DMS 273 (cell line): ENCODE data around the gene ZBTB4.

Experiments used
- DNase-seq: peaks from one replicate; lab custom pipeline; 2025; ENCODE audit not compliant: unreplicated experiment; lab: John Stamatoyannopoulos, UW

The ZBTB4 gene, protein sequence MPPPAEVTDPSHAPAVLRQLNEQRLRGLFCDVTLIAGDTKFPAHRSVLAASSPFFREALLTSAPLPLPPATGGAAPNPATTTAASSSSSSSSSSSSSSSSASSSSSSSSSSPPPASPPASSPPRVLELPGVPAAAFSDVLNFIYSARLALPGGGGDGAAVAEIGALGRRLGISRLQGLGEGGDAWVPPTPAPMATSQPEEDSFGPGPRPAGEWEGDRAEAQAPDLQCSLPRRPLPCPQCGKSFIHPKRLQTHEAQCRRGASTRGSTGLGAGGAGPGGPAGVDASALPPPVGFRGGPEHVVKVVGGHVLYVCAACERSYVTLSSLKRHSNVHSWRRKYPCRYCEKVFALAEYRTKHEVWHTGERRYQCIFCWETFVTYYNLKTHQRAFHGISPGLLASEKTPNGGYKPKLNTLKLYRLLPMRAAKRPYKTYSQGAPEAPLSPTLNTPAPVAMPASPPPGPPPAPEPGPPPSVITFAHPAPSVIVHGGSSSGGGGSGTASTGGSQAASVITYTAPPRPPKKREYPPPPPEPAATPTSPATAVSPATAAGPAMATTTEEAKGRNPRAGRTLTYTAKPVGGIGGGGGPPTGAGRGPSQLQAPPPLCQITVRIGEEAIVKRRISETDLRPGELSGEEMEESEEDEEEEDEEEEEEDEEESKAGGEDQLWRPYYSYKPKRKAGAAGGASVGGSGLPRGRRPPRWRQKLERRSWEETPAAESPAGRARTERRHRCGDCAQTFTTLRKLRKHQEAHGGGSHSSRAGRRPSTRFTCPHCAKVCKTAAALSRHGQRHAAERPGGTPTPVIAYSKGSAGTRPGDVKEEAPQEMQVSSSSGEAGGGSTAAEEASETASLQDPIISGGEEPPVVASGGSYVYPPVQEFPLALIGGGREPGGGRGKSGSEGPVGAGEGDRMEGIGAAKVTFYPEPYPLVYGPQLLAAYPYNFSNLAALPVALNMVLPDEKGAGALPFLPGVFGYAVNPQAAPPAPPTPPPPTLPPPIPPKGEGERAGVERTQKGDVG

DNA sequence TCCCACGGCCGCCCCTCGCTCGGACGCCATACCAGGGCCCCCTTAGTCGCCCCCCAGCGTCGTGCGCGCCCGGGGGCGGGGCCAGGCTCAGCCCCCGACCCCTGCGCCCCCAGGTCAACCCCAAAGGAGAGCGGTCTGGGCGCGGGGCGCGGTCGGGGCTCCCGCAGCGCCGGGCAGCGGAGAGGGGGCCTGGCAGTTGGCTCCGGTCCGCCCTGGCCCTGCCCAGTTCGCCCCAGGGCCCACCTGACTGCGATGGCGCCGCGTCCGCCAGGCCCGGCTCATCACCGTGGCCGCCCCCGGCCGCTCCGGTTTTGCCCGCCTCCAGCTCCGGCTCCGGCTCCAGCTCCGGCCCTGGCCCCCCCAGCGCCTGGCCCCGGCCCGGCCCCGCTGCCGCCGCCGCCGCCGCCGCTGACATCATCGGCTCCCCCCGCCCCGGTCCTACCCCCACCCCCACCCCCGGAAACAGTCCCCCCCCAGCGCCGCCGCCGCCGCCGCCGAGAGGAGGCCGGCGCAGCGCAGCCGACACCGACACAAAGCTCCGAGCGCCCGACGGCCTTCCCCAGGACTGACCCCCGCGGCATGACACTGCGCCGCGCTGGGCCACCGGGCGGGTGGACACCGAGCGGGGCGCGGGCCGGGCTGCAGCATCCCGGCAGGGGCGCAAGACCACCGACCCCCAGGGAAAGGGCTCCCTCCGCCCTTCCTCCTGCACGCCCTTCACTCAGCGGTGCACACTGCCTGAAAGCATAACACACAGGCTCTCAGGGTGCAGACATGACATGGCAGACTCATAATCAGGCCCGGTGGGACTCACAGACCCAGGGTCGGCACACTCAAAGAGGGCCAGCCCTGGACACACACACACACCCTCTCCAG is at the start of gene ZBTB4:
TSS of gene ZBTB4 (minus strand) at position 419 of the 876 bp plus-strand sequence. CDS start 12,830 bp downstream, outside the sequence.
- peak; percentile 57 for DNase-seq

DNA sequence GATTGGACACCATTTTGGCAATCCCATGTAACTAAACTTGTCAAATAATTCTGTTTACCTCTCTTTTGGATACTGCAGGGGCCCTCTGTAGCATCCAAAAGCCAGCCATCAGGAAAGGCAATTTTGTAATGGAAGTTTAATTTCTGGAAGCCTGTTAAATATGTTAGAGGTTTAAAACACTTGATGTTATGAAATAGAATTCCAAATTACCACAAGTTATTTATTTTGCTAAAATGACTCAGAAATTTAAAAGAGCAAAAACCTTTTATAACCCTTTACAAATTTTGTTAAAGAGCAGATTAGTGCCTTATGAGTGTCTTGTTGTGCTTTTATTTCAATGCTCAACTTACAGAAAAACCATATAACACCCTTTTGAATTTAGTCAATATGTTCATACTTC is 49.4 kb upstream of the ZBTB4 start:
- no peak for DNase-seq

DNA sequence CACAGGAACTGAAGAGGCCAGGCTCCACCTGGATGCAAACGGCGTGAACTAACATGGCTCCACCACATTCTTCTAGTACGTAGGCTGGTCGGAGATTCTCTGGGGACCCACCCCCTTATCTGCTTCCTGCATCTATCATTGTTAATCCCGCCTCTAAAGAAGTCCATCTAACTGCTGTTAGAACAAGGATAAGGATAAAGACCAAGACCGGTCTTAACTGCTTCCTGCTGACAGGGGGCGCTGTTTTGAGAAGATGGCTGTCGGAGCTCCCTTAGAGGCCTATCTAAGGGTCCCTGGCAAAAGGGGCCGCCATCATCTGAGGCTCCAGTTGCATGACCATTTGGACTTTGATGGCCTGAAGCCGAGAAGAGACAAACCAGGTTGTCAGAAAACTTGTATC is 43.6 kb upstream of the ZBTB4 start:
- DNase-seq, result peak; percentile 42

DNA sequence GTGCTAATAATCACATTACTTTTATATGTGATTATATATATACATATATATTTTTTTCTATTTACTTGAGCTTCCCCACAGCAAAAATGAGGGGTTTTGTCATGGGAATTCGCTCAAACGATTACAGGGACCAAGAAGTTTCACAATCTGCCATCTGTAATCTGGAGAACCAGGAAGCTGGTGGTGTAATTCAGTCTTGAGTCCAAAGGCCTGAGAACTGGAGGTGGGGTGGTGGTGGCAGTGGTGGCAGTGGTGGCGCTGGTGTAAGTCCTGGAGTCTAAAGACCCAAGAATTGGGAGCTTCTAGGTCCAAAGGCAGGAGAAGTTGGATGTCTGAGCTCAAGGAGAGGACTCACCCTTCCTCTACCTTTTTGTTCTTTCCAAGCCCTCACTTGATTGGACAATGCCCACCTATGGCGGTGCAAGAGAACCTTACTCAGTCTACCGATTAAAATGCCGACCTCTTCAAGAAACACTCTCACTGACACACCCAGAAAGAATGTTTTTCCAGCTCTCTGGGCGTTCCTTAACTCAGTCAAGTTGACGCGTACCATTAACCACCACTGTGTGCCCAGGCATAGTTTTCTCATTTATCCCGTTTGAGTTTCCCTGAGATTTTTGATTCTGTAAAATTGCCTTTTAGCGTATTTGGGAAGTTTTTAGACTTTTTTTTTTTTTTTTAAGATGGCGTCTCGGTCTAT is 36.6 kb upstream of the ZBTB4 start:
- no peak for DNase-seq

DNA sequence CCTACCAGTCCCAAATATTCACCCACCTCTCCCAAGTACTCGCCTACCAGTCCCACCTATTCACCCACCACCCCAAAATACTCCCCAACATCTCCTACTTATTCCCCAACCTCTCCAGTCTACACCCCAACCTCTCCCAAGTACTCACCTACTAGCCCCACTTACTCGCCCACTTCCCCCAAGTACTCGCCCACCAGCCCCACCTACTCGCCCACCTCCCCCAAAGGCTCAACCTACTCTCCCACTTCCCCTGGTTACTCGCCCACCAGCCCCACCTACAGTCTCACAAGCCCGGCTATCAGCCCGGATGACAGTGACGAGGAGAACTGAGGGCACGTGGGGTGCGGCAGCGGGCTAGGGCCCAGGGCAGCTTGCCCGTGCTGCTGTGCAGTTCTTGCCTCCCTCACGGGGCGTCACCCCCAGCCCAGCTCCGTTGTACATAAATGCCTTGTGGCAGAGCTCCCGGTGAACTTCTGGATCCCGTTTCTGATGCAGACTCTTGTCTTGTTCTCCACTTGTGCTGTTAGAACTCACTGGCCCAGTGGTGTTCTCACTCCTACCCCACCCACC is 34.5 kb upstream of the ZBTB4 start:
- DNase-seq, result no peak

DNA sequence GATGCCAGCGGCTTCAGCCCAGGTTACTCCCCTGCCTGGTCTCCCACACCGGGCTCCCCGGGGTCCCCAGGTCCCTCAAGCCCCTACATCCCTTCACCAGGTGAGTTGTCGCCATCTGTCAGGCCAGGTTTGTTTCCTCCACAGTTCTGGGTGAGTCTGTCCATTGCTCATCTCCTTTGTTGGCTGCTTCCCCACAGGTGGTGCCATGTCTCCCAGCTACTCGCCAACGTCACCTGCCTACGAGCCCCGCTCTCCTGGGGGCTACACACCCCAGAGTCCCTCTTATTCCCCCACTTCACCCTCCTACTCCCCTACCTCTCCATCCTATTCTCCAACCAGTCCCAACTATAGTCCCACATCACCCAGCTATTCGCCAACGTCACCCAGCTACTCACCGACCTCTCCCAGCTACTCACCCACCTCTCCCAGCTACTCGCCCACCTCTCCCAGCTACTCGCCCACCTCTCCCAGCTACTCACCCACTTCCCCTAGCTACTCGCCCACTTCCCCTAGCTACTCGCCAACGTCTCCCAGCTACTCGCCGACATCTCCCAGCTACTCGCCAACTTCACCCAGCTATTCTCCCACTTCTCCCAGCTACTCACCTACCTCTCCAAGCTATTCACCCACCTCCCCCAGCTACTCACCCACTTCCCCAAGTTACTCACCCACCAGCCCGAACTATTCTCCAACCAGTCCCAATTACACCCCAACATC is 33.6 kb upstream of the ZBTB4 start:
- DNase-seq, result no peak

DNA sequence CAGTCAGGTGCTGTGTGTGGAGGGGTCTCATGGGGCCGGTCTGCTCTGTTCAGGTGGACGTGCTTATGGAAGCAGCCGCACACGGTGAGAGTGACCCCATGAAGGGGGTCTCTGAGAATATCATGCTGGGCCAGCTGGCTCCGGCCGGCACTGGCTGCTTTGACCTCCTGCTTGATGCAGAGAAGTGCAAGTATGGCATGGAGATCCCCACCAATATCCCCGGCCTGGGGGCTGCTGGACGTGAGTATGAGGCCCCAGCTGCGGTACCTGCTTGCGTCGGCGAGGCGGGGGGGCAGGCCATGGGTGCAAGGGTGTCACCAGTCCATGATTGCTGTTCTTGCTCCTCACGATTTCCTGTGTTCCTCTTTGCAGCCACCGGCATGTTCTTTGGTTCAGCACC is 32.7 kb upstream of the ZBTB4 start:
- no peak for DNase-seq

DNA sequence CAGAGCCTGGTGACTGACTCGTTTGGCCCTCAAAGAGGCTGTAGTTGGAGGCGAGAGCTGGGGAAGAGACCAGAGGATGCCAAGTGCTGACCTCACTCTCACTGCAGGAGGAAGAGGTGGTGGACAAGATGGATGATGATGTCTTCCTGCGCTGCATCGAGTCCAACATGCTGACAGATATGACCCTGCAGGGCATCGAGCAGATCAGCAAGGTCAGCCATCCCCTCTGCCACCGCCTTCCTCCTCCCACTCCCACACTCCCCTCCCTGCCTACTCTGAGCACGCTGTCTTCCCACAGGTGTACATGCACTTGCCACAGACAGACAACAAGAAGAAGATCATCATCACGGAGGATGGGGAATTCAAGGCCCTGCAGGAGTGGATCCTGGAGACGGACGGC is 31.7 kb upstream of the ZBTB4 start:
- DNase-seq, result no peak

DNA sequence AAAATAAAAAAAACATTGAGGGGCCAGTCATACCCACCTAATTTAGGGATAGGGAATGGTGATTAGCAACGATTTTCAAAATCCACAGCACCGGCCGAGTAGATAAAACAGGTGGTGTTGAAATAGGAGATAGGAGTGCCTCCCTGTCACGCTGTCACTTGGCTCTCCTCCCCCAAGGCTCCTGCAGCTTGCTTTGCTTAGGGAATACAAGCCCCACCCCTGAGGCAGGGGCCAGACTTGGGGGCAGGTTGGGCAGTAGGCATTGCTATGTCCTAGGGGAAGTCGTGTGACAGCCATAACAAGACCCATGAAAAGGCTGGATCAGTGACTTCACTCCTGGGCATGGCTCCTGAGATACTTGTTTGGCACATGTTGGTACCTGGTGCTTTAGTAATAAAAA is 30.5 kb upstream of the ZBTB4 start:
- no peak for DNase-seq

DNA sequence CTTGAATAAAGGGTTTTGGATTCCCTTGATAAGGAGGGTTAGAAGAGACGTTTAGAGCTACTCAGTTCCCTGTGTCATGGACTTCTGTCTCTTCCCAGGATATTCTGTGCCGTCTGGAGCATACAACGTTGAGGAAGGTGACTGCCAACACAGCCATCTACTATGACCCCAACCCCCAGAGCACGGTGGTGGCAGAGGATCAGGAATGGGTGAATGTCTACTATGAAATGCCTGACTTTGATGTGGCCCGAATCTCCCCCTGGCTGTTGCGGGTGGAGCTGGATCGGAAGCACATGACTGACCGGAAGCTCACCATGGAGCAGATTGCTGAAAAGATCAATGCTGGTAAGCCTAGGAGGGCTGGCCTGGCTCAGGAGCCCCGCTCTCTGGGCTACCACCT is 29.4 kb upstream of the ZBTB4 start:
- no peak for DNase-seq

DNA sequence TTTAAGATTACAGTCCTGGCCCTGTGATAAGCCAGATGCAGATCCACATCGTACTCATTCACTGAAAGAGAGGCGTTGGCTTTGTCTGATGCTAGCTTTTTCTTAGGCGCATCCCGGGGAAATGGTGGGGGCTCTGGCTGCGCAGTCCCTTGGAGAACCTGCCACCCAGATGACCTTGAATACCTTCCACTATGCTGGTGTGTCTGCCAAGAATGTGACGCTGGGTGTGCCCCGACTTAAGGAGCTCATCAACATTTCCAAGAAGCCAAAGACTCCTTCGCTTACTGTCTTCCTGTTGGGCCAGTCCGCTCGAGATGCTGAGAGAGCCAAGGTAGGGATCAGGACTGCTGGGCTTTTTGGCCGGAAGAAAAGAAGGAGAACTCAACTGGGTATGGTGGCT is 28.7 kb upstream of the ZBTB4 start:
- no peak for DNase-seq

DNA sequence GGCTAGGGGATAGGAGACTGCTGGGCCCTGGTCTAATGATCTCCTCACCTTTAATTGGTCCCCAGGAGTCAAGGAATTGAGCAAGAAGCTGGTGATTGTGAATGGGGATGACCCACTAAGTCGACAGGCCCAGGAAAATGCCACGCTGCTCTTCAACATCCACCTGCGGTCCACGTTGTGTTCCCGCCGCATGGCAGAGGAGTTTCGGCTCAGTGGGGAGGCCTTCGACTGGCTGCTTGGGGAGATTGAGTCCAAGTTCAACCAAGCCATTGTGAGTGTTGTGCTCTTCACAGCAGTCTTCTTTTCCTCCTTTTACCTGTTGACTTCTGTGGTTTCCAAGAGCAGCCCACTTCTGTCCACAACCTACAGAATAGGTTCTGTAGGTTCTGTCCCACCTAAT is 24.1 kb upstream of the ZBTB4 start:
- DNase-seq, result no peak

DNA sequence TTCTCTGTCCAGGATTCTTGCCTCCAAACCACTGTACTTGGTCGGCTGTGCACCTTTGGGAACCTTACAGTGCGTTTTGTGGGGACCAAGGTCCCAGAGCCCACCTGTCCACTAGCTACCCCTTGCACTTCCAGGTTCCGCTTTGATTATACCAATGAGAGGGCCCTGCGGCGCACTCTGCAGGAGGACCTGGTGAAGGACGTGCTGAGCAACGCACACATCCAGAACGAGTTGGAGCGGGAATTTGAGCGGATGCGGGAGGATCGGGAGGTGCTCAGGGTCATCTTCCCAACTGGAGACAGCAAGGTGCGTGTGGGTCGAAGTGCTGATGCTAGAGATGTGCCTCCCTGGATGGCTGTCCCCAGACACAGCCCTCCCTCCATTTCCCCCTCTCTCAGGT is 23.6 kb upstream of the ZBTB4 start:
- peak; percentile 28 for DNase-seq

DNA sequence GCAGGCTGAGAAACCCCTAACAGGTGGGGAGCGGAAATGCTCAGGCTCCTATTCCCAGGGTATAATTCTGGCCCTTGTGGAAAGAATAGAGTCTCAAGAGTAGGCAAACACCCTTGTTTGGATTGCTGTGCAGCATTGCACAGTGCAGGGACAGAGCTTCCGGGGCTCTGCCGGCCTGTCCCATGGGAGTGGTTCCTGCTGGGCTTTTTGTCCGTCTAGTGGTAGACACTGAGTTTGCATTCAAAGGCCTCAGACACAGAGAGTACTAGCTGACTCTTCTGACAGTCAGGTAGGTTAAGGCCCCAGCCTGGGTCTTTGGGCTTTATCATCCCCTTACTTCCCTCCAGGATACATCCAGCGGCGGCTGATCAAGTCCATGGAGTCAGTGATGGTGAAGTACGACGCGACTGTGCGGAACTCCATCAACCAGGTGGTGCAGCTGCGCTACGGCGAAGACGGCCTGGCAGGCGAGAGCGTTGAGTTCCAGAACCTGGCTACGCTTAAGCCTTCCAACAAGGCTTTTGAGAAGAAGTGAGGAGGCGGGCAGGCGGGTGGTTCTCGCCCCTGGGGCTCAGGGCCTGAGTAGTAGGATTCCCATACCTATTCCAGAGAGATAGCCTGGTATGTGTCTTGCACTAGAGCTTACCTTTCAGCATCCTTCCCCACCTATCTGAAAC is 22.9 kb upstream of the ZBTB4 start:
- no peak for DNase-seq

DNA sequence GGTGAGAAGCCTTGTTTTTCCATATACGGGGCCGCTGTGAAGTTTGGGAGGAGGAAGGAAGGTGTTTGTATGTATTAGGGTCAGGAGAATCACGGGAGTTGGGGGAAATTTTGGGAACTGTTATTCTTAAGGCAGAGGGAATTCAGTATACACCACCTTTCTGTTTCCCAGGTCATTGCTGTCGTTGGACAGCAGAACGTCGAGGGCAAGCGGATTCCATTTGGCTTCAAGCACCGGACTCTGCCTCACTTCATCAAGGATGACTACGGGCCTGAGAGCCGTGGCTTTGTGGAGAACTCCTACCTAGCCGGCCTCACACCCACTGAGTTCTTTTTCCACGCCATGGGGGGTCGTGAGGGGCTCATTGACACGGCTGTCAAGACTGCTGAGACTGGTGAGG is 22.3 kb upstream of the ZBTB4 start:
- DNase-seq, result no peak

DNA sequence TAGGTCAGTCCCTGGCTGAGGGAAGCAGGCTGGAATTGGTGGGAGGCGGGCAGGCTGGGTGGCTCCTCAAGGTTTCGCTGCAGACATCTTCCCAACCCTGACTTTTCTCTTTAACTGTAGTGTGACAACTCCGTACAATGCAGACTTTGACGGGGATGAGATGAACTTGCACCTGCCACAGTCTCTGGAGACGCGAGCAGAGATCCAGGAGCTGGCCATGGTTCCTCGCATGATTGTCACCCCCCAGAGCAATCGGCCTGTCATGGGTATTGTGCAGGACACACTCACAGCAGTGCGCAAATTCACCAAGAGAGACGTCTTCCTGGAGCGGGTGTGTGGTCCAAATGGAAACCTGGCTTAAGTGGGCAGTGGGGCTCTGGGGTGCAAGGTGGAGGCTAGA is 19.7 kb upstream of the ZBTB4 start:
- no peak for DNase-seq

DNA sequence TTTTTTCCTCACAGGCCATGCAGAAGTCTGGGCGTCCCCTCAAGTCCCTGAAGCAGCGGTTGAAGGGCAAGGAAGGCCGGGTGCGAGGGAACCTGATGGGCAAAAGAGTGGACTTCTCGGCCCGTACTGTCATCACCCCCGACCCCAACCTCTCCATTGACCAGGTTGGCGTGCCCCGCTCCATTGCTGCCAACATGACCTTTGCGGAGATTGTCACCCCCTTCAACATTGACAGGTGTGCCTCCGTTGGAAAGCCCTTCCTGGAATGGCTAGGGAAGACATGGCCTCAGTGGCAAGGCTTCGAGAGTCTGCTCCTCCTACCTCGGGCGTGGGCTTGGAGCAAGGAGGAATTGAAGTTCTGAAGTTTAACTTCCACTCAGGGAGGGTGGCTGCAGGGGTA is 18.2 kb upstream of the ZBTB4 start:
- DNase-seq, result no peak

DNA sequence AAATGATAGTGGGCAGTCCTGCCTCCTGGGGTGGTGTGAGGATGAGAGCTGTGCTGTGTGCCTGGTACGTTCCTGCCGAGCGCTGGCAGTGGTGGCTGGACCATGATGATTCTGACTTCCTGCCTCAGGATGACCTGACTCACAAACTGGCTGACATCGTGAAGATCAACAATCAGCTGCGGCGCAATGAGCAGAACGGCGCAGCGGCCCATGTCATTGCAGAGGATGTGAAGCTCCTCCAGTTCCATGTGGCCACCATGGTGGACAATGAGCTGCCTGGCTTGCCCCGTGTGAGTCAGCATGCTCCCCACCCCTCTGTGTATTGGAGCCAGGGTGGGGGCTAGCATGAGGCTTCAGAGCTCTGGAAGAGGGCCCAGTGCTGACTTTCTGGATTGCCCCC is 17.8 kb upstream of the ZBTB4 start:
- DNase-seq, result no peak
